ENCODE measurements around the gene SLC49A4.

Gene SLC49A4

DNA sequence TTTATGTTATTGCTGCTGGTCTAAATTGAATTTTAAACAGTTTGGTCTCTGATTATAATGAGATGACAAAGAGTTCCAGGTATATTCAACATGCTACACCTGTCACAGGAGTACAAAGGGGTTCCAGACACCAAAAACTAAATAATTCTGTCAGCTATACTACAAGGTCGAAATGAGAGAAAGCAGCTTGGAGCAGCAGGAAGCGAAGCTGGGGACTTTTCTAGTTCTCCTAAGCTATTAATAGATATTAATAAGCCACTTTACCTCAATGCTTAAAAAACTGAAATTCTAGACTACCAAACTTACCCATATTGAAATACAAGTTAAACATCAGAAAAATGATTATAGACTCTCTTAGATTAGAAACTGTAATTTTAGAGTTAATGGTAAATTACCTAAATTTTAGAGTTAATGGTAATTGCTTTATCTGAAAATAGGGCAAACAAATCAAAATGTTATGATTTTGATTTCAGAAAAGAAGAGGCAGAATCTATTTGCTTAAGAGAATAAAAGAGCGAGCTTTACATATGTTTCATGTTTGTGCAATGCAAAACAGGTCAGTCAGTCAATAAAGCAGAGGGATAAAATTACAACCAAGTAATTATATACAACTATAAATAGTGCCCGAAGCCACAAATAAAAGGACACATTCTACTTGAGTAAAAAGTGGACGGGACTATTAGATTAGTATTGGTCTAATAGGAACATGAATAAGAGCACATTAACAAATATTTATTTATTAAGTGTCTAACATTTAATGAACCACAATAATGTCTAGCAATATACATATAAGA, 18.0 kb upstream of the SLC49A4 start:
- Histone ChIP-seq H2BK5ac (ENCODE audit: low read length) (no peak overlapping the region), H3K9me3 (replicated peaks in 1 of 2; ENCODE audit: control insufficient read depth in 2 of 2, insufficient read depth in 1 of 2, low read depth in 1 of 2, low read length in 2 of 2) (peaks cover 2 to 4% of the 10 kb centered on the region in 2 donors), H3K27me3 (ENCODE audit: control insufficient read depth in 3 of 3, insufficient read depth in 3 of 3, low read depth in 1 of 3, low read length in 3 of 3) (no peaks in the 10 kb centered on the region), H3K4ac (ENCODE audit: low read length) (no peak overlapping the region), H3K18ac (ENCODE audit: low read length) (no peak overlapping the region), H3K27ac (replicated peaks; ENCODE audit: low read length) (no peak overlapping the region), H2BK12ac (ENCODE audit: low read length) (no peak overlapping the region), H4K91ac (ENCODE audit: low read depth, low read length, poor library complexity) (no peak overlapping the region), H3K9ac (ENCODE audit: low read depth, low read length, poor library complexity) (no peak overlapping the region), H3K4me3 (ENCODE audit: low read length in 2 of 2) (no peak overlapping the region), H2BK120ac (ENCODE audit: low read depth, low read length) (no peak overlapping the region), H3K23ac (ENCODE audit: low read depth, low read length, poor library complexity) (no peak overlapping the region), H4K8ac (ENCODE audit: low read depth, low read length) (no peak overlapping the region), H3K4me2 (ENCODE audit: insufficient read depth, low read length, poor library complexity, severe bottlenecking) (no peak overlapping the region), H3K36me3 (replicated peaks in 1 of 2; ENCODE audit: control insufficient read depth in 2 of 2, insufficient read depth in 2 of 2, low read length in 2 of 2) (peaks cover 0 to 4% of the 10 kb centered on the region in 2 donors), H2BK15ac (ENCODE audit: low read length) (no peak overlapping the region), H2AK5ac (ENCODE audit: low read depth, low read length) (no peak overlapping the region), H2AFZ (ENCODE audit: low read length) (no peak overlapping the region), H3K14ac (ENCODE audit: low read length) (no peak overlapping the region), H3K4me1 (ENCODE audit: control insufficient read depth in 2 of 2, insufficient read depth in 1 of 2, low read depth in 1 of 2, low read length in 2 of 2) (peaks cover 0 to 2% of the 10 kb centered on the region in 2 donors), H3K79me1 (ENCODE audit: low read depth, low read length) (no peaks in the 10 kb centered on the region)
- no CpG with 5 or more reads among the region's 5 CpGs for WGBS, 2 donors (ENCODE audit: extremely low coverage in 2 of 2, insufficient read length in 2 of 2, insufficient replicate concordance in 1 of 2)
- DNase-seq (ENCODE audit: low spot score): no peak

DNA sequence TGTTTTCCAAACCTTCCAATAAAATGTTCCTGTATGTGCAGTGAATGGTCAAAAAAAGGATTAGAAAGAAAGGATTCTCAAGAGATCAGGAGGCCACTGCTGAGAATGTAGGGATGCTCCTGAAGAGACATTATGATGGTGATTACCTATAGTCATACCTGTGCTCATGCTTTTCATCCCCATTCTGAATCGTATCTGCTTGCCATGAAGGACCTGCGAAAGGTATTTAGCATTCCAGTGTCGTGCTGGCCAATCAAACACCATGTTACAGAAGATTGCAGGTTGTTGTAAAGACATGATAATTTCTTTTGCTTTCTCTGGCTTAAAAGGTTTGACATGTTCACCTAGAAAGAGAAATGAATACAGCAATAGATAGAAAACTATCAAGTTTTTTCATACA, 17.3 kb upstream of the SLC49A4 start:
- H3K4me2 ChIP-seq (ENCODE audit: insufficient read depth, low read length, poor library complexity, severe bottlenecking): no peak overlapping the region
- H3K36me3 ChIP-seq (replicated peaks in 1 of 2; ENCODE audit: control insufficient read depth in 2 of 2, insufficient read depth in 2 of 2, low read length in 2 of 2): peaks cover 0 to 4% of the 10 kb centered on the region in 2 donors
- peaks cover 0 to 2% of the 10 kb centered on the region in 2 donors for H3K4me1 ChIP-seq (ENCODE audit: control insufficient read depth in 2 of 2, insufficient read depth in 1 of 2, low read depth in 1 of 2, low read length in 2 of 2)
- H2BK5ac ChIP-seq (ENCODE audit: low read length): no peak overlapping the region
- no peak overlapping the region for H3K27ac ChIP-seq (replicated peaks; ENCODE audit: low read length)
- H3K4ac ChIP-seq (ENCODE audit: low read length): no peak overlapping the region
- no peak overlapping the region for H3K9ac ChIP-seq (ENCODE audit: low read depth, low read length, poor library complexity)
- H3K4me3 ChIP-seq (ENCODE audit: low read length in 2 of 2): no peak overlapping the region
- no CpG with 5 or more reads among the region's 3 CpGs for WGBS, 2 donors (ENCODE audit: extremely low coverage in 2 of 2, insufficient read length in 2 of 2, insufficient replicate concordance in 1 of 2)
- no peak overlapping the region for H2BK12ac ChIP-seq (ENCODE audit: low read length)
- H3K18ac ChIP-seq (ENCODE audit: low read length): no peak overlapping the region
- H2AK5ac ChIP-seq (ENCODE audit: low read depth, low read length): no peak overlapping the region
- peaks cover 2 to 4% of the 10 kb centered on the region in 2 donors for H3K9me3 ChIP-seq (replicated peaks in 1 of 2; ENCODE audit: control insufficient read depth in 2 of 2, insufficient read depth in 1 of 2, low read depth in 1 of 2, low read length in 2 of 2)
- H2BK120ac ChIP-seq (ENCODE audit: low read depth, low read length): no peak overlapping the region
- H4K8ac ChIP-seq (ENCODE audit: low read depth, low read length): no peak overlapping the region
- no peak overlapping the region for H3K14ac ChIP-seq (ENCODE audit: low read length)
- H4K91ac ChIP-seq (ENCODE audit: low read depth, low read length, poor library complexity): no peak overlapping the region
- DNase-seq (ENCODE audit: low spot score): no peak
- H3K79me1 ChIP-seq (ENCODE audit: low read depth, low read length): no peaks in the 10 kb centered on the region
- H3K27me3 ChIP-seq (ENCODE audit: control insufficient read depth in 3 of 3, insufficient read depth in 3 of 3, low read depth in 1 of 3, low read length in 3 of 3): no peaks in the 10 kb centered on the region
- no peak overlapping the region for H2BK15ac ChIP-seq (ENCODE audit: low read length)
- H2AFZ ChIP-seq (ENCODE audit: low read length): no peak overlapping the region
- no peak overlapping the region for H3K23ac ChIP-seq (ENCODE audit: low read depth, low read length, poor library complexity)

DNA sequence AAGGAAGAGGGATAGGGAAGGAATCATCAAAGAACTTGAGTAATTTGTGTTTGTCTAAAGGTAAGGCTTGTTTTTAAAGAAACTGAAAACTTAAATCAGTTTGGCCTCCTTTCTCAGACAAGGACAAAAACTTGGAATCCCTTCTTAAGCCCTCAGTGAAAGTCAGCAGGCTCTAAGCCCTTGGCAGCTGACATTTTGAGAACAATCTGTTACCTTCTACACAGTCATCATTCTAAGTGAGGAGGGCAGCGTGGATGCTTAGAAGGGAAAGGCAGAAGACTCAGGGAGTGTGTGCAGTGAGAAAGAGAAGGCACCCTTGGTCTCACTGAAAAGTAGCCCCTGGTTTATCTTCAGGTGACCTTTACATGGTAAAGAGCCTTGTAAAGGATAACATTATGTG, 12.1 kb upstream of the SLC49A4 start:
- Histone ChIP-seq H3K9ac (ENCODE audit: low read depth, low read length, poor library complexity) (no peak overlapping the region), H2BK5ac (ENCODE audit: low read length) (no peak overlapping the region), H3K4me1 (ENCODE audit: control insufficient read depth in 2 of 2, insufficient read depth in 1 of 2, low read depth in 1 of 2, low read length in 2 of 2) (no peaks in the 10 kb centered on the region), H2BK120ac (ENCODE audit: low read depth, low read length) (no peak overlapping the region), H2AFZ (ENCODE audit: low read length) (no peak overlapping the region), H3K4me3 (ENCODE audit: low read length in 2 of 2) (no peak overlapping the region), H2BK15ac (ENCODE audit: low read length) (no peak overlapping the region), H4K8ac (ENCODE audit: low read depth, low read length) (no peak overlapping the region), H3K9me3 (replicated peaks in 1 of 2; ENCODE audit: control insufficient read depth in 2 of 2, insufficient read depth in 1 of 2, low read depth in 1 of 2, low read length in 2 of 2) (peaks cover 2 to 4% of the 10 kb centered on the region in 2 donors), H3K4me2 (ENCODE audit: insufficient read depth, low read length, poor library complexity, severe bottlenecking) (no peak overlapping the region), H4K91ac (ENCODE audit: low read depth, low read length, poor library complexity) (no peak overlapping the region), H3K4ac (ENCODE audit: low read length) (no peak overlapping the region), H3K14ac (ENCODE audit: low read length) (no peak overlapping the region), H2AK5ac (ENCODE audit: low read depth, low read length) (no peak overlapping the region), H3K23ac (ENCODE audit: low read depth, low read length, poor library complexity) (no peak overlapping the region), H3K27ac (replicated peaks; ENCODE audit: low read length) (no peak overlapping the region), H3K18ac (ENCODE audit: low read length) (no peak overlapping the region), H3K36me3 (replicated peaks in 1 of 2; ENCODE audit: control insufficient read depth in 2 of 2, insufficient read depth in 2 of 2, low read length in 2 of 2) (no peaks in the 10 kb centered on the region), H3K79me1 (ENCODE audit: low read depth, low read length) (no peaks in the 10 kb centered on the region), H2BK12ac (ENCODE audit: low read length) (no peak overlapping the region), H3K27me3 (ENCODE audit: control insufficient read depth in 3 of 3, insufficient read depth in 3 of 3, low read depth in 1 of 3, low read length in 3 of 3) (no peaks in the 10 kb centered on the region)
- DNase-seq (ENCODE audit: low spot score): no peak
- no CpG with 5 or more reads among the region's 1 CpG for WGBS, 2 donors (ENCODE audit: extremely low coverage in 2 of 2, insufficient read length in 2 of 2, insufficient replicate concordance in 1 of 2)

DNA sequence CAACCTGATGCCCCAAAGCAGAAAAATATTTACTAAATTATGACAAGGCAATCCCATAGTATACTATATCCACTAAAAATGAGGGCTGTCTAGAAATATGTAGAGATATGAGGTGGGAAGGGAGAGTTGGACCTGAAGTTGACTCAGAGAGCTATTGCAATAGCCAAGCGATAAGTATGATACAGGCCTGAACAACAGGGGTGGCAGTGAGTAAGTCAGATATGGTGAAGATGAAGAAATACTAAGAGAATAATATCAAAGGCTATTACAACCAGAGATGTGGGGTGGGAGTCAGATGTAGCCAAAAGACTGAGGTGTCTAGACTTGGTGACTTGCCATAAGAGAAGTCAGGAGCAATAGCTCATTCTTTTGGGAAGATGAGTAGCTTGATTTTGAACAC, 10.4 kb upstream of the SLC49A4 start:
- H3K14ac ChIP-seq (ENCODE audit: low read length): no peak overlapping the region
- no peak overlapping the region for H3K18ac ChIP-seq (ENCODE audit: low read length)
- no peak overlapping the region for H2AK5ac ChIP-seq (ENCODE audit: low read depth, low read length)
- H3K27ac ChIP-seq (replicated peaks; ENCODE audit: low read length): no peak overlapping the region
- H3K9me3 ChIP-seq (replicated peaks in 1 of 2; ENCODE audit: control insufficient read depth in 2 of 2, insufficient read depth in 1 of 2, low read depth in 1 of 2, low read length in 2 of 2): peaks cover 2 to 4% of the 10 kb centered on the region in 2 donors
- H3K4me3 ChIP-seq (ENCODE audit: low read length in 2 of 2): no peak overlapping the region
- H2BK5ac ChIP-seq (ENCODE audit: low read length): no peak overlapping the region
- H4K91ac ChIP-seq (ENCODE audit: low read depth, low read length, poor library complexity): no peak overlapping the region
- no peaks in the 10 kb centered on the region for H3K4me1 ChIP-seq (ENCODE audit: control insufficient read depth in 2 of 2, insufficient read depth in 1 of 2, low read depth in 1 of 2, low read length in 2 of 2)
- H3K9ac ChIP-seq (ENCODE audit: low read depth, low read length, poor library complexity): no peak overlapping the region
- no peak overlapping the region for H2BK12ac ChIP-seq (ENCODE audit: low read length)
- H3K27me3 ChIP-seq (ENCODE audit: control insufficient read depth in 3 of 3, insufficient read depth in 3 of 3, low read depth in 1 of 3, low read length in 3 of 3): no peaks in the 10 kb centered on the region
- H3K36me3 ChIP-seq (replicated peaks in 1 of 2; ENCODE audit: control insufficient read depth in 2 of 2, insufficient read depth in 2 of 2, low read length in 2 of 2): no peaks in the 10 kb centered on the region
- no peak overlapping the region for H2BK15ac ChIP-seq (ENCODE audit: low read length)
- no peak overlapping the region for H2AFZ ChIP-seq (ENCODE audit: low read length)
- DNase-seq (ENCODE audit: low spot score): no peak
- no peak overlapping the region for H2BK120ac ChIP-seq (ENCODE audit: low read depth, low read length)
- no peaks in the 10 kb centered on the region for H3K79me1 ChIP-seq (ENCODE audit: low read depth, low read length)
- no peak overlapping the region for H3K4ac ChIP-seq (ENCODE audit: low read length)
- H4K8ac ChIP-seq (ENCODE audit: low read depth, low read length): no peak overlapping the region
- no CpG with 5 or more reads among the region's 1 CpG for WGBS, 2 donors (ENCODE audit: extremely low coverage in 2 of 2, insufficient read length in 2 of 2, insufficient replicate concordance in 1 of 2)
- H3K23ac ChIP-seq (ENCODE audit: low read depth, low read length, poor library complexity): no peak overlapping the region
- H3K4me2 ChIP-seq (ENCODE audit: insufficient read depth, low read length, poor library complexity, severe bottlenecking): no peak overlapping the region
